Measurements from ENCODE around the gene FGFR2.

The FGFR2 gene

GRCh38 chr10:121543545-121543944 is 54.7 kb downstream of the FGFR2 start:
- H3K36me3 ChIP-seq (replicated peaks), result no peaks in the 10 kb centered on the region
- H3K27me3 ChIP-seq (replicated peaks), result no peaks in the 10 kb centered on the region
- H3K4me3 ChIP-seq (ENCODE audit: low read depth, low read length), result no peak overlapping the region
- TF ChIP-seq CTCF (IDR thresholded peaks at IDR 0.05; ENCODE audit: low read depth, low read length, missing control alignments), result no peak
- in situ Hi-C loops (cut with HindIII; ENCODE audit: low pct_ligation_motif_present, low sequenced_read_pairs), result no loop called here
- no peak for DNase-seq
- H3K27ac ChIP-seq, result no peak overlapping the region

DNA sequence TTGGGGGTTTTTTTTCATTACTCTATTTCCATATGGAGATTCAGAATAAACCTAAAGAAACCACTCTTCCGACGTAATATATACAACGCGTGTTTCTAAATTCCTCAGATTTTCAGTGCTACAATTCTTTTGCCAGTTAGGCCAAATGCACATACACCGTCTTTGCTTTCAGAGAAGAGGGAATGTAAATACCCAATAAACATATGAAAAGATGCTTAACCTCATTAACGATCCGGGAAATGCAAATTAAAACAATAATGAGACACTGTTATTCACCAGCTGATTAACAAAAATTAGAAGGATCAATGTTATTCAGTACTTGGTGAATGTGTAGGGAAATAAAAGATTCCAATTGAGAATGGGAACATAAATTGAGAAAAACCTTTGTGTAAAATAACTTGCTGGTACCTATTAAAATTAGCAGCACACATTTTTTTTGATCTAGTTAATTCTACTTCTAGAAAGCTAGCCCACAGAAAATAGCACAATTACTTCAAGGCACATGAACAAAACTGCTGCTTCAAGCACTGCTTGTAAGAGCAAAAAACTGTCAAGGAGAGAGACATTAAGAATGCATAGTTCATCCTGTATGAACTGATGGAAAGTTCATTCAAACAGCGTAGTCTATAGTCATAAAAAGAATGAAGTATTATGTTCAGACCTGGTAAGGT is 56.7 kb downstream of the FGFR2 start:
- in situ Hi-C loops (cut with HindIII; ENCODE audit: low pct_ligation_motif_present, low sequenced_read_pairs), result no loop called here
- H3K27me3 ChIP-seq (replicated peaks), result no peaks in the 10 kb centered on the region

GRCh38 chr10:121540732-121541395 is 57.4 kb downstream of the FGFR2 start:
- in situ Hi-C loops (cut with HindIII; ENCODE audit: low pct_ligation_motif_present, low sequenced_read_pairs), result no loop called here
- H3K4me3 ChIP-seq (ENCODE audit: low read depth, low read length), result no peak overlapping the region
- H3K36me3 ChIP-seq (replicated peaks), result no peaks in the 10 kb centered on the region
- H3K27ac ChIP-seq, result no peak overlapping the region
- no peak for DNase-seq
- no peaks in the 10 kb centered on the region for H3K27me3 ChIP-seq (replicated peaks)
- no peak for TF ChIP-seq CTCF (IDR thresholded peaks at IDR 0.05; ENCODE audit: low read depth, low read length, missing control alignments)

More for the DNA sequence above, 56.7 kb downstream of the FGFR2 start:
- no peaks in the 10 kb centered on the region for H3K36me3 ChIP-seq (replicated peaks)
- no peak for TF ChIP-seq CTCF (IDR thresholded peaks at IDR 0.05; ENCODE audit: low read depth, low read length, missing control alignments)
- DNase-seq, result no peak
- no peak overlapping the region for H3K4me3 ChIP-seq (ENCODE audit: low read depth, low read length)
- no peak overlapping the region for H3K27ac ChIP-seq

GRCh38 chr10:121539786-121540185 is 58.5 kb downstream of the FGFR2 start:
- no peak for TF ChIP-seq CTCF (IDR thresholded peaks at IDR 0.05; ENCODE audit: low read depth, low read length, missing control alignments)
- in situ Hi-C loops (cut with HindIII; ENCODE audit: low pct_ligation_motif_present, low sequenced_read_pairs), result no loop called here

GRCh38 chr10:121536310-121536913 is 61.8 kb downstream of the FGFR2 start:
- no peak for TF ChIP-seq CTCF (IDR thresholded peaks at IDR 0.05; ENCODE audit: low read depth, low read length, missing control alignments)
- H3K4me3 ChIP-seq (ENCODE audit: low read depth, low read length), result no peak overlapping the region
- H3K27me3 ChIP-seq (replicated peaks), result no peaks in the 10 kb centered on the region
- DNase-seq, result no peak
- no peak overlapping the region for H3K27ac ChIP-seq
- in situ Hi-C loops (cut with HindIII; ENCODE audit: low pct_ligation_motif_present, low sequenced_read_pairs), result no loop called here
- H3K36me3 ChIP-seq (replicated peaks), result no peaks in the 10 kb centered on the region

More at GRCh38 chr10:121539786-121540185, 58.5 kb downstream of the FGFR2 start:
- no peak overlapping the region for H3K4me3 ChIP-seq (ENCODE audit: low read depth, low read length)
- no peaks in the 10 kb centered on the region for H3K27me3 ChIP-seq (replicated peaks)
- no peak for DNase-seq
- no peaks in the 10 kb centered on the region for H3K36me3 ChIP-seq (replicated peaks)
- H3K27ac ChIP-seq, result no peak overlapping the region
